M059J (cell line): ENCODE data around the gene PPP1R9A. TPM values are rescaled to one million over a fixed set of nuclear protein-coding genes. Genes with fewer than 3 reads are reported as not detected.
A peak's percentile ranks its signal among the peaks of the same experiment; 100 is the strongest.

Experiments used
- DNase-seq: peaks from one replicate; pipeline ENCODE4 v3.0.0-alpha.2; 2012; ENCODE audit warnings: low read depth
- total RNA-seq: library from RNA; depleted of rRNA; stranded (reverse); fragments of >200 nt; shearing (Covaris generic); gene quantifications from 2 replicates; pipeline ENCODE4 v1.2.3, GENCODE V29; 2014

PPP1R9A gene
- total RNA-seq, 1 experiment from 2014 or later, result 0.25 TPM

DNA sequence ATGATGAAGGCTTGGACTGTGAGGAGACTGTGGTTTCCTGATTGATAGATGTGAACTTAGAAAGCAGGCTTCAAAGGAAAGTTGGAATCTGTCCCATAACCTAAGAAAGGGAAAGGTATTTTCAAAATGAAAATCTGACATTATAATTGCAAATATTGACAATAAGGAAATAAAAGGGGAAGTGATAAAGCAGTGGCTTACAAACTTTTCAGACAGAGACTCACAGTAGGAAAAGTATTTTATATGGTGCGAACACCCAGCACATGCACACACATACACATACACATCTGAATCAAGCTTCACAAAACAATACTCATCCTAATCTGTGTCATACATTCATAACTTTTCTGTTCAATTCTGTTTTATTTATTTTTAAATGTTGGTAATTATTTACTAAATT is 412.2 kb downstream of the PPP1R9A start:
- no peak for DNase-seq

DNA sequence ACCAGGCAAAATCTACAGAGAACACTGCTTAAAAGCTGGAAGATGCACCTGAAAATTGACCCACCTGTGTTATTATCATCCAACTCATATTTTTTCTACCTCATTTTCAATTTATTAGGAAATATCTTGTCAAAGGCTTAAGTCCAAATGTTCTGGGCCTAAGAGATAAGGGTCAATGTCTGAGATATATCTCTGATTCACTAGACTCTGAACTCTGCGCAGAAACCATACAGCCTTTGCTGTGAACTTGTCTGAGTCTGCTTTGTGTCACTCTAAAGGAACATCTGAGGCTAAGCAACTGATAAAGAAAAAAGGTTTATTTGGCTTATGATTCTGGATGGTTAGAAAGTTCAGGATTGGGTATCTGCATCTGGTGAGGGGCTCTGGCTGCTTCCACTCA is 413.3 kb downstream of the PPP1R9A start:
- no peak for DNase-seq

DNA sequence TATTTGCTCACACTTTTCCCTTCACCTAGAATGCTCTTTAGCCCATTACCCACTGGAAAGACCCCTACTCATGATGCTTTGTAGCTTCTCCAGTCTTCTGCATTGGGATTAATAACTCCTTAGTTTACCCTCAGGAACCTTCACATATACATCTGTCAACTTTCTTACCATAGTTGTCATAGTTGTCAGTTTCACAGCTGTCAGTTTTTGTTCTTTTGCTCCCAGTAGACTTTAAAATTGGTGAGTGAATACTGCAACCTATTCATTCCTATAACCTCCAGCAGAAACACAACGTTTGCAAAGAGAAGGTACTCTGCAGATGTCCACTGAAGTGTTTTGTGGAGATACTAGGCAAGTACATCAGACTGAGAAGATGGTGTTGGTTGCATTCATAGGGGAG is 414.3 kb downstream of the PPP1R9A start:
- DNase-seq, result no peak

DNA sequence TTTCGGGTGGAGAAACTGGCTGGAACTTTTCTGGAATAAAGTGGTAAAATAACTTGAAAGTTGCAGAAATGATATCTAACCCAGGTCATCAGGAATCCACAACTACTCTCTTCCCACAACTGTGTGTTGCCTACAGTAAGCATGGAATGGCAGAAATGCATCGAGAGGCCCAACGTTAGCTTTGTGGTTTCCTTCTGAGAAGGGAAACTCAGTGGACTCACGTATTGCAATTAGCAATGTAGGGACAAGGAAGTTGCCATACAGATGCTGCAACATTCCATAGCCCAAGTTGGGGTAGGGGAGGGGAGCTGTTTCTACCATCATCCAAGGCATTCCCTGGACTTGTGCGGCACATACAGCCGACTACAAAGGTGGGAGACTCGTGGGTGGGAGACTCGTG is 415.0 kb downstream of the PPP1R9A start:
- DNase-seq, result peak; percentile 43

DNA sequence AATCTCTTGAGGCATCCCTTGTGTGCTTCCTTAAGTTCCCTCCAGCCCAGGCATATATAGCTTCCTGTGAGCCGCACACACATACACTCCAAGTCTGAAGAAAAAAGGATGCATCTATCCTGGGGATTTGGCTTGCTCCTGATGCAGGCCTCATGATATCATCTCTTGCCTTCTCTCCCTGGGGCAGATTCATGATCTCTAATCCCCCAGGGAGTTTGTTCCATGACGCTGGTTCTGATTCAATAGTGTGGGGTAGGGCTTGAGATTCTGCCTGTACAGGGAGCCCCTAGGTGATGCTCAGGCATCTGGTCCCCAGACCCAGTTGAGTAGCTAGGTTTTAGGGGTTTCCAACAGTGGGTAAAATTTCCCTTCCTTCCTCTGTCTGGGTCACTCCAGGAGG is 415.5 kb downstream of the PPP1R9A start:
- peak; percentile 23 for DNase-seq

DNA sequence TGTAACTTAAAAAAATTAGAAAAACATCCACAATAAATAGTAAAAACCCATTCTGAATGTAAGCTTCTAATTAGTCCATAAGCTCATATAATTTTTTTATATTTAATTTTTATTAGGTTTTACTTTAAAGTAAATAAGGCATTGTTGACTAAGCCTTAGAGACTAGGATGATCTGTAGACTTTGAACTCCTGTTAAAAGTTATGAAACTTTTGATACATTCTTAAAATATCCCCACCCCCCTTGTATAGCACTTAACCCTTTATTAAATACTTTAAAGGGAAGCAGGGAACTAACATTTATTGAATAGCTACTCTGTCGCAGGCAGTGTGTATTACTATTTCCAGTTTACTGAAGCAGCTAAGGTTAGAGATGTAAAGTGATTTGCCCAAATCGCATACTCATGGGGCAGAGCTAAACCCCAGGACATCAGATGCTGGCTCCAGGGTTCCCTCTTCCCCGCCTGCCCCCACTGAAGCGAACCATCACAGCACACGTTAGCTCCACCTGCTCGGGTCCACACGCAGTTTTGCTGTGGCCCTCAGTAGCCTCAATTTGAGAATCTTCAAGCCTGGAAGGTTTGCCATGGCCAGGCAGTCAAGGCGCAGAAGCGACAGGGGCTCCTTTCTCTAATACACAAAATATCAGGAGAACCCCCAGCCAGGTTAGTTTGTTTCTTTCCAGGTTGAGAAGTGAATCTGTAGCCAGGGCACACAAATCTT is 416.2 kb downstream of the PPP1R9A start:
- no peak for DNase-seq

DNA sequence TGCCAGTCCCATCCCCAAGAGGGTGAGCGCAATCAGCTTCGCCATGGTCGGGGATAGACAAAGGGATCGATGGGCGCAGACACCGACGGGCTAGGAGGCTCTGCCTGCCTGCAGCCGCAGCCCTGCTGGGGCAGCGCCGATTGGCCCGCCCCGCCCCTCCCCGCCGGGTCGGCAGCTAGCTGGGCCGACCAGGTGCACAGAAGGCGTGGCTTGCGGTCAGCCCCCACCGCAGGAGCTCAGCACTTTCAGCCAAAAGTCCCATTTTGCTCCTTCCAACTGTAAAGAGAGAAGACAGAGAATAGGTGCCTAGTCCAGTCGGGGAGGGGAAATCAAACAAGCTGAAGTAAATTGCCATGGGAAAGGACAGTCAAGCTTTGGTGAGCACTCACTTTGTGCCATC is 417.0 kb downstream of the PPP1R9A start, which contains the start of gene PON1:
Gene PON1, minus strand, starts transcription at position 102 of the 400 bp plus-strand sequence. Its CDS starts 57 bp downstream, at position 45.
- no peak for DNase-seq

DNA sequence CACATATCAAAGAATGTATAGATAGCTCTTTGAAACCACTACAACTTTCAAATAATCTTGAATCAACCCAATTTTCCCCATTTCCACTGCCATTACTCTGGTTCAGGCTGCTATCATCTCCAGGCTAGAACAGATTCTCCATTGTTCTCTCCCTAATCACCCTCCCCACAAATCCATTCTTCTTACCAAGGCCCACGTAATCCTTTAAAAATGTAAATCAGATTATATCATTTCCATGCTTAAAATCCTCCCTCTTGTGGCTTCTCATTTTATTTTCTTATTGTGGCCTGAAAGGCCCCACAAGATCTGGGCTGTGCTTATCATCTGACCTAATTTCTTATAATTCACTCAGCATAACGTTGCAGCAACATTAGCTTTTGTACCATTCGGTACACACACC is 420.0 kb downstream of the PPP1R9A start:
- DNase-seq, result peak; percentile 54

DNA sequence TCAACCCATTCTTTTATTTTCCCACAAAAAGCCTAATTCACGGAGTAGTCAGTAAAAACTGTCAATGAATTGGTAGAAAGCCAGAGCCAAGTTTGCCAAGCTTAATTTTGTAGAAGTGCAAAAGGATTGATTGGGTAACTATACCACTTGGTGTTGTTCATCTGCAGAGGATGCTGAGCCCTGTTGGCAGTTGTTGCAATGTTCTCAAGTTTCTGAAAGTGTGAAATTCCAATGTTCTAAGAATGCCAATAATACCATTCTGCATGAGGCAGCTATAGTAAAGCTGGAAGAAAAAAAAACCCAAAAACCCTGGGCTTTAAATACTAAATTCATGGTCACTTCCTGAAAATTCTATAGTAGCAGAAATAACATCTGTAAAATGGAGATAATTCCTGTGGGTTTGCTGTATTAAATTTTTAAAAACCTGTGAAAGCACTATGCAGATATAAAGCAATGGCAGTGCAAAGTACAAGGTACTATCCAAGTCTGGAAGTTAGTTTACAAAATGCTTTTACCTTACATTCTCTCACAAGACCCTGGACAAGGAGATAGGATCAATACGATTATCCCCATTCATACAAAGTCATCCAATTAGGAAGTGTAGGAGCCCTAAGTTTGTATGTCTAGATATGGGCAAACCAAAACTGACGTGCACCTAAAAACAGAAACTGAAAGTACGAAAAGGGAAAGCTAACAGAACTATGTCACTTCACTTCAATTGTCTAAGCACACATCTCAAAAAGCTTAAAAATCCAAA is 423.0 kb downstream of the PPP1R9A start:
- peak; percentile 53 for DNase-seq

DNA sequence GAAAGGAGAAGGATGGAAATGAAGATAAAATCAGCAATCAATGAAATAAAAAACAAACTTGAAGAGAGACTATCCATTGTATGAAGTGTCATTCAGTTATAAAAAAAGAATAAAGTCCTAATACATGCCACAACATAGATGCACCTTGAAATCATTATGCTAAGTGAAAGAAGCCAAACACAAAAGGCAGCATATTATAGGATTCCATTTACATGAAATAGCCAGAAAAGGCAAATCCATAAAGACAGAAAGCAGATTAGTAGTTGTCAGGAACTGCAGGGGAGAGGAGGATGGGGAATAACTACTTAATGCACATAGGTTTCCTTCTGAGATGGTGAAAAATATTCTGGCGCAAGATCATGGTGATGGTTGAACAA is 423.6 kb downstream of the PPP1R9A start:
- no peak for DNase-seq

DNA sequence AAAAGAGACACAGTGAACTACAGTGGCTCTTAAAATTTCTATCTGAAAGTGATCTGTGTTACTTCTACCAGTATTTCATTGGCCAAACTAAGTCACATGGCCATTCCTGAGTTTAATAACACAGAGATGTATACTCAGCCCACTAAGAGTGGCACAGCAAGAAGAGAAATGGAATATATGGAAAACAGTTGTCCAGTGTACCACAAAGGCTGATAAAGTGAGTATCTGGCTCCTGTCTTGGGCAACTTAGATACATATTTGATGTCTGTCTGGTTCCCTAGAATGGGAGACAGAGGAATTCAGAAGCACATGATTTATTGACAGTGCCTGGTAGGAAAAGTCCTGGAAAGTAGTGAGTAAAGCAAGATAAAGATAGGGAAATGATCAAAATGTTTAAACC is 427.1 kb downstream of the PPP1R9A start:
- no peak for DNase-seq

DNA sequence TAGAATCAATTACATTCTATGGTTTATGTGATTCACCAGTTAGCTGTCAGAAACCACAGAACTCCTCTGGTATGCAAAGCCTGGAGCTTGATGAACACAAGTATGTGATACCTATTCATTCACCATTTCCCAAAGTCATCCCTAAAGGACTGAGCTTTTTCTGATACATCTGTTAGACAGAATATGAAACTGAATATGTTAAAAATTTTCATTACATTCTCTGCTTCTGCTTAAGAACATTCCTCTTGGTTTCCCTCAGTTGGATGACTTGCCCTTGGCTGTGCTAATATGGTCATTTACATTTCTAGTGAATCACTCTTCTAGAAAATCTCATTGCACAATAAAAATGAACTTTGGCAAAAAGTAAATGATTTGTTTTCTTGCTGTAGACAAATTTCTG is 427.7 kb downstream of the PPP1R9A start:
- peak; percentile 70 for DNase-seq

DNA sequence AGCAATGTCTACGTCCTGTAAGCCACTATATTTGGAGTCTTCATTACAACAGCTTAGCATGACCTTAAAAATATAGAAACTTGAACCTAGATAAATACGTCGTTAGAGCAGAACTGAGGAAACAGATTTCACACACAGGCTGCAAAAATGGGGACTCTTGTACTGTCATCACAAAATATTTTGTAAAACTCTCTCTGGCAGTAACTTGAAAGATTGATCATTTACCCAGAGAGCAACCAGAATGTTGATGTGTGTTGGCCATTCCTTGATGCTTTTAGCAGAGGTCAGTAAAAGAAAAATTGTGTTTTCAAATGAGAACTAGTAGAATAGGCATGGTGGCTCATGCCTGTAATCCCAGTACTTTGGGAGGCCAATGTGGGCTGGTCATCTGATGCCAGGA is 431.4 kb downstream of the PPP1R9A start:
- DNase-seq, result no peak

DNA sequence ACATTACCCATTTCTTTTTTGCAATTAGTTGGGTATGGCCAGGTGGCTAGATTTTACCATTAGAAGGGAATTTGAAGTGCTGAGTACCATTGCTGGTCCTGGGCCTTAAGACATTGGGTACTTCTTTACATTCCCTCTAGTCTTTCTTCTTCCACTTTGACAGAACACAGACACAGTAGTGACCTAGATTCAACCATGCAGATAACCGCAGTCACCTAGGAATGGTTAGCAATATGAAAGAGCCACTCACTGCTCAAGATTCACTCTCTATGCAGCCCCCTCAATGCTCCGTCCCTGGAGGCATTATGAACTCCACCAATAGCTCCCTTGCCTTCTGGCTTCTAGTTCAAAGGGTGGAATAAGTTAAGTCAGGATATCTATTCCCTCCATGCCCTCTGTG is 433.1 kb downstream of the PPP1R9A start:
- DNase-seq, result no peak

DNA sequence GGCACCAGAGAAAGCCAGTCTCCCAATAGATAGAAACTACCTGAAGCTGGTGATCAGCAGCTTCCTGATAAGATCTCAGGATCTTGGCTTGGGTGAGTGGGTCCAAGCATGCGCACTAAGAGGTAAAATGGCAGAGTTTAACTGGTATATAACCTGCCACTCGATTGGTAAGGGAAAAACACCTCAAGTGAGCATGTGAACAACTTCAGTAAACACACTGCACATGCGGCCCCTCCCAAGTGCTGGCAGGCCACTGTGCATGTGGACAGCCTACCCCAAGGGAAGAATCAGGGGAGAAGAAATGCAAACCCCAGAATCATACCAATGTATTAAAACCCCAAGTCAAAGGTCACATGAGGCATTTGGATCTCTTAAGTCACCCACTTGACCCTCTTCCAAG is 434.6 kb downstream of the PPP1R9A start:
- DNase-seq, result no peak

DNA sequence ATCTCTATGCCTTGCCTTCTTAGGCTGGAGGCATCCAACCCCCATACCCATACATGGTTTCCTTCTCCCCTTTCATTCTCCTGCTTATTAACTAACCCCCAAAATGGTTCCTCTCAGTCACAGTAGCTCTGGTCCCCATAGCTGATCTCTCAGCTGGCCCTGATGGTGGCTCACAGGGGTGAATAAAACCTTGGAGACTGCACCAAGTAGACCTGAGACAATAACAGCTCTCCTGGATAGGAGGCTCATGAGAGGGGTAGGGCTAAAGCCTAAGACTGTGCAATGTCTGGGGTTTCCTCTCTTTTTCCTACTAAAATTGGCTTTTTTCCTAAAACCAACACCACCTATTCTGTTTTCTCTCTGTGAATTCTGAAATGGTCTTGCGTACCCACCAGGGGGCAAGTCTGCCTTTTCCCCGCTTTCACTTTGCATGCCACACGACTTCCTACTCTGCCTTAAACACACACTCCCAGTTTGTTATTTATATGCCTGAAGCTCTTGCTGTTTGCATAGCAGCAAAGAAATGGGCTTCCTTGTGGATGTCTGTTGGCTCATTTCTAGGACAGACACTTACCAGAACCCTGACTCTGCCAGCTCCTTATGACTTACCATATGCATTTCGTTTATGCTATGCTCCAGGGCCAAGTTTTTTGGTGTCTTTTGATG is 435.4 kb downstream of the PPP1R9A start:
- DNase-seq, result no peak
